GM12878 (cell line): ENCODE results near the gene RAD17. TPM values are rescaled to one million over a fixed set of nuclear protein-coding genes. Genes with fewer than 3 reads are reported as not detected.
A peak's percentile ranks its signal among the peaks of the same experiment; 100 is the strongest.

Experiments
- ATAC-seq: fragments of 200-7000 bp; cut with Tn5 transposase; 3 replicates; pipeline ENCODE4 v1.9.1; 2020; ENCODE audit warnings: mild to moderate bottlenecking, moderate library complexity
- BruUV-seq: library from RNA; stranded (reverse); fragments of 400-500 nt; replicated peaks from 2 replicates; lab custom pipeline; 2021; lab: Mats Ljungman, UMichigan
- CTCF ChIA-PET: fragments of 300-600 bp; sonication (Branson Sonifier 250); formaldehyde crosslinking; extraction: SDS; loops from one replicate; lab custom pipeline; 2021; ENCODE audit warnings: inconsistent platforms; lab: Yijun Ruan, JAX
- POLR2A ChIA-PET: fragments of 350-600 bp; formaldehyde crosslinking; extraction: SDS; loops from one replicate; lab custom pipeline; 2021; ENCODE audit warnings: inconsistent platforms; lab: Charles Lee
- RAD21 ChIA-PET: fragments of 300-600 bp; sonication (Branson Sonifier 250); formaldehyde crosslinking; loops from one replicate; lab custom pipeline; 2023; ENCODE audit warnings: antibody characterized with exemption; ENCODE audit not compliant: unreplicated experiment; lab: Charles Lee
- SMC1A ChIA-PET: fragments of 300-600 bp; sonication (Branson Sonifier 250); formaldehyde crosslinking; loops from one replicate; lab custom pipeline; 2023; ENCODE audit not compliant: unreplicated experiment, uncharacterized antibody; lab: Charles Lee
- DNase-seq: peaks from one replicate; pipeline ENCODE4 v3.0.0-alpha.2; 2011; ENCODE audit warnings: low read depth, low spot score
- FAIRE-seq: peaks from 3 replicates; lab custom pipeline; 2011; peaks lifted over from hg19 to GRCh38; lab: Jason Lieb, UNC
- H2AFZ ChIP-seq: 2 replicates; pipeline ENCODE4 v1.6.0; 2011; ENCODE audit warnings: low read depth, low read length, control low read depth; ENCODE audit not compliant: control insufficient read depth
- H3K27ac ChIP-seq: 2 replicates; pipeline ENCODE4 v1.5.1; 2011; ENCODE audit warnings: control low read depth; ENCODE audit not compliant: control insufficient read depth, insufficient read depth
- H3K27me3 ChIP-seq, 2 experiments: replicated peaks in 1 of 2; 2 replicates each; pipeline versions ENCODE4 v1.6.0 to v1.6.1; 2011; ENCODE audit warnings: low read length in 1 of 2; ENCODE audit not compliant: control insufficient read depth in 2 of 2, insufficient read depth in 2 of 2
- H3K36me3 ChIP-seq, 2 experiments: 2 replicates each; pipeline ENCODE4 v1.5.1; 2011; ENCODE audit warnings: low read length in 1 of 2; ENCODE audit not compliant: control insufficient read depth in 2 of 2, insufficient read depth in 2 of 2
- H3K4me1 ChIP-seq: 2 replicates; pipeline ENCODE4 v1.6.1; 2011; ENCODE audit warnings: mild to moderate bottlenecking, low read length, moderate library complexity, mixed read lengths; ENCODE audit not compliant: control insufficient read depth, insufficient read depth
- H3K4me2 ChIP-seq: 2 replicates; pipeline ENCODE4 v1.6.0; 2011; ENCODE audit warnings: control low read depth; ENCODE audit not compliant: control insufficient read depth, insufficient read depth
- H3K4me3 ChIP-seq: fragments of 200-600 bp; sonication (generic); 2 replicates; pipeline ENCODE4 v1.5.1; 2016
- H3K79me2 ChIP-seq: 2 replicates; pipeline ENCODE4 v1.6.0; 2011; ENCODE audit warnings: low read length; ENCODE audit not compliant: control insufficient read depth, insufficient read depth
- H3K9ac ChIP-seq: 2 replicates; pipeline ENCODE4 v1.8.0; 2011; ENCODE audit warnings: low read length, control low read depth, mixed read lengths; ENCODE audit not compliant: control insufficient read depth, insufficient read depth
- H3K9me3 ChIP-seq: replicated peaks from 3 replicates; pipeline ENCODE4 v1.5.1; 2011; ENCODE audit warnings: mild to moderate bottlenecking, low read length; ENCODE audit not compliant: control insufficient read depth, insufficient read depth
- H4K20me1 ChIP-seq: 2 replicates; pipeline ENCODE4 v1.6.0; 2011; ENCODE audit not compliant: control insufficient read depth, insufficient read depth
- ASH2L ChIP-seq: fragments of 300-600, 200-600 bp; sonication (generic); IDR thresholded peaks from 2 replicates; pipeline ENCODE4 v1.6.1; 2017; ENCODE audit warnings: low read depth, mild to moderate bottlenecking, borderline replicate concordance
- BACH1 ChIP-seq: fragments of 450-650 bp; IDR thresholded peaks from 2 replicates; pipeline ENCODE4 v1.6.1; 2017; ENCODE audit warnings: mild to moderate bottlenecking, borderline replicate concordance
- BCLAF1 ChIP-seq: fragments of 450-650 bp; IDR thresholded peaks from 2 replicates; pipeline ENCODE4 v1.6.1; 2017; ENCODE audit warnings: antibody characterized with exemption, mild to moderate bottlenecking, moderate library complexity
- BHLHE40 ChIP-seq, 2 experiments: fragments of 450-650 bp in 1 of 2; IDR thresholded peaks; 2 replicates each; pipeline ENCODE4 v1.6.1; 2011 to 2017; ENCODE audit warnings: low read depth in 2 of 2, borderline replicate concordance in 1 of 2, improper control_type of control experiment in 1 of 2, low read length in 1 of 2, mild to moderate bottlenecking in 1 of 2
- CBFB ChIP-seq: IDR thresholded peaks from 2 replicates; pipeline ENCODE4 v1.6.1; 2016; ENCODE audit warnings: antibody characterized with exemption, low read depth
- CTCF ChIP-seq, 3 experiments: IDR thresholded peaks in 2 of 3; conservative IDR thresholded peaks in 1 of 3; 2 replicates each; pipeline ENCODE4 v1.5.1; 2011; ENCODE audit warnings: low read depth in 3 of 3, low read length in 3 of 3, mild to moderate bottlenecking in 3 of 3, control low read depth in 2 of 3, moderate library complexity in 2 of 3, inconsistent platforms in 1 of 3, mixed read lengths in 1 of 3; ENCODE audit not compliant: control insufficient read depth in 2 of 3, insufficient read depth in 1 of 3; ENCODE audit errors: extremely low read depth in 1 of 3
- DPF2 ChIP-seq: fragments of 450-650 bp; IDR thresholded peaks from 2 replicates; pipeline ENCODE4 v1.6.1; 2017; ENCODE audit warnings: mild to moderate bottlenecking
- ESRRA ChIP-seq: IDR thresholded peaks from 2 replicates; pipeline ENCODE4 v1.6.1; 2012; ENCODE audit warnings: mild to moderate bottlenecking, low read length, improper control_type of control experiment
- GABPA ChIP-seq: IDR thresholded peaks from 2 replicates; pipeline ENCODE4 v1.6.1; 2014; ENCODE audit warnings: antibody characterized with exemption, low read depth, mild to moderate bottlenecking, inconsistent platforms
- KDM1A ChIP-seq: fragments of 200-600 bp; sonication (generic); IDR thresholded peaks from 2 replicates; pipeline ENCODE4 v1.6.1; 2016; ENCODE audit warnings: borderline replicate concordance
- NFYB ChIP-seq: IDR thresholded peaks from 2 replicates; pipeline ENCODE4 v1.6.1; 2011; ENCODE audit warnings: low read depth, mild to moderate bottlenecking, low read length, improper control_type of control experiment, moderate library complexity; ENCODE audit not compliant: insufficient read depth
- RB1 ChIP-seq: fragments of 450-650 bp; formaldehyde crosslinking; IDR thresholded peaks from 2 replicates; pipeline ENCODE4 v1.6.1; 2017; ENCODE audit warnings: mild to moderate bottlenecking, borderline replicate concordance
- RBBP5 ChIP-seq: fragments of 200-600 bp; sonication (generic); conservative IDR thresholded peaks from 2 replicates; pipeline ENCODE4 v1.6.1; 2016
- RFX5 ChIP-seq: IDR thresholded peaks from 2 replicates; pipeline ENCODE4 v1.6.1; 2011; ENCODE audit warnings: low read depth, low read length, improper control_type of control experiment
- SREBF1 ChIP-seq: IDR thresholded peaks from 2 replicates; pipeline ENCODE4 v1.6.1; 2012; ENCODE audit warnings: mild to moderate bottlenecking, low read length
- STAT1 ChIP-seq: fragments of 450-650 bp; conservative IDR thresholded peaks from 2 replicates; pipeline ENCODE4 v1.6.1; 2014; ENCODE audit warnings: antibody characterized with exemption, mild to moderate bottlenecking
- ZBED1 ChIP-seq: IDR thresholded peaks from 2 replicates; pipeline ENCODE4 v1.6.1; 2016; ENCODE audit warnings: borderline replicate concordance
- ZZZ3 ChIP-seq: IDR thresholded peaks from 2 replicates; pipeline ENCODE4 v1.6.1; 2011; ENCODE audit warnings: low read depth; ENCODE audit not compliant: control insufficient read depth, insufficient read length
- WGBS: methylation state at CpG from one replicate; pipeline ENCODE4 v1.1.6; 2016; ENCODE audit warnings: low lambda C conversion rate; ENCODE audit not compliant: insufficient replicate concordance, insufficient coverage; ENCODE audit errors: missing lambda C conversion rate; 5-methylcytosine and 5-hydroxymethylcytosine counted together
- in situ Hi-C: fragments of 300-500 bp; cut with MboI; formaldehyde crosslinking; loops from 9 replicates; pipeline ENCODE4 v1.14.3; 2018; ENCODE audit warnings: mixed read lengths
- intact Hi-C: fragments of 100-400 bp; cut with micrococcal nuclease; formaldehyde crosslinking; loops from one replicate; pipeline ENCODE4 v1.14.2; 2022; ENCODE audit not compliant: unreplicated experiment
- polyA plus RNA-seq, 11 experiments: library from polyadenylated mRNA; depleted of rRNA in 4 of 11; unstranded in 6 of 11; stranded (reverse) in 5 of 11; fragments of >200 nt; fragmentation: Nextera tagmentation in 4 of 11; fragmentation: Illumina TruSeq in 1 of 11; extraction: Ambion mirVana in 4 of 11; extraction: Trizol in 1 of 11; gene quantifications; 1 replicate in 1 of 11; 2 replicates in 10 of 11; pipeline versions ENCODE4 v1.2.1 to v1.2.3, GENCODE V29; 2011 to 2016; ENCODE audit warnings: inconsistent platforms in 2 of 11, missing spikeins in 2 of 11, low read depth in 1 of 11
- total RNA-seq, 4 experiments: library from RNA; depleted of rRNA in 3 of 4; stranded (reverse); fragments of >200 nt in 3 of 4; fragmentation: Illumina TruSeq in 1 of 4; extraction: Trizol in 1 of 4; gene quantifications; 2 replicates each; pipeline versions ENCODE4 v1.2.1 to v1.2.3, GENCODE V29; 2013 to 2021
- TF ChIP-seq, protein P1 (sequence below): IDR thresholded peaks from 2 replicates; pipeline ENCODE4 v1.6.1; 2011; ENCODE audit warnings: borderline replicate concordance, low read depth, mild to moderate bottlenecking, moderate library complexity, mixed read lengths, low read length; ENCODE audit not compliant: insufficient read depth; ENCODE audit errors: extremely low read length

RAD17 gene
- total and polyA plus RNA-seq, 10 of the 15 experiments (the other 5 are each of a cell fraction or from before 2014, with no cell fraction given): 23.9 to 55.4 (median 44.5) TPM

GRCh38 chr5:69414885-69415583 lies 45.4 kb downstream of the RAD17 start, which contains the start of gene MARVELD2:
Gene MARVELD2 (plus strand): TSS chr5:69415116. CDS start chr5:69419386, 4,270 bp downstream.
- Histone ChIP-seq H3K4me1 (0 out of 2 replicates have a peak, but pooled peaks cover 2% of the 10 kb centered on the region), H3K27ac (peak within 1 kb of the TSS; percentile 16), H3K27me3 (no peaks in the 10 kb centered on the region), H3K36me3 (peaks cover 0 to 10% of the 10 kb centered on the region in 2 experiments; a peak in 2 of 4 replicates), H3K9ac (peak within 1 kb of the TSS; percentile 58; the same call in 1 of the 2 replicates), H3K4me2 (peak within 1 kb of the TSS; percentile 70), H3K9me3 (no peaks in the 10 kb centered on the region), H3K79me2 (no peaks in the 10 kb centered on the region), H3K4me3 (peak within 1 kb of the TSS; percentile 75), H4K20me1 (no peaks in the 10 kb centered on the region), H2AFZ (peak within 1 kb of the TSS; percentile 71)
- in situ Hi-C loops (no loop called here), intact Hi-C loops (loop anchor here (5.0 kb wide), 1 partner anchor 77 kb away; the partner anchor contains the start of gene OCLN)
- ChIA-PET RAD21 (no interaction called here), CTCF (no interaction called here), SMC1A (no interaction called here), POLR2A (no interaction called here)
- no peak for FAIRE-seq
- WGBS: 26% methylated on average over 65 of the region's 78 CpGs
- ATAC-seq: peak; percentile 96
- BruUV-seq: no TSS peak
- no peak for DNase-seq
- TF ChIP-seq ASH2L (no peak), SREBF1 (no peak), BACH1 (no peak), DPF2 (0 out of 2 replicates have a peak, but pooled peaks have one; percentile 25), GABPA (no peak), KDM1A (no peak), RFX5 (no peak), ZBED1 (no peak), RBBP5 (no peak), CBFB (no peak), BCLAF1 (0 out of 2 replicates have a peak, but pooled peaks have one; percentile 7), CTCF (IDR thresholded peaks at IDR 0.05 in 2 of 3, conservative IDR thresholded peaks at IDR 0.05 in 1 of 3; ENCODE audit: control insufficient read depth in 2 of 3, extremely low read depth in 1 of 3, insufficient read depth in 1 of 3, low read depth in 3 of 3, low read length in 3 of 3) (peak; percentile 26 to 41 (median 36); a peak in 3 of 6 replicates), BHLHE40 (IDR thresholded peaks at IDR 0.05; ENCODE audit: borderline replicate concordance in 1 of 2, low read depth in 2 of 2, low read length in 1 of 2) (peak; percentile 36 to 76; a peak in 3 of 4 replicates), RB1 (no peak), NFYB (no peak), ZZZ3 (no peak), STAT1 (no peak), ESRRA (no peak)
- TF ChIP-seq, protein P1, sequence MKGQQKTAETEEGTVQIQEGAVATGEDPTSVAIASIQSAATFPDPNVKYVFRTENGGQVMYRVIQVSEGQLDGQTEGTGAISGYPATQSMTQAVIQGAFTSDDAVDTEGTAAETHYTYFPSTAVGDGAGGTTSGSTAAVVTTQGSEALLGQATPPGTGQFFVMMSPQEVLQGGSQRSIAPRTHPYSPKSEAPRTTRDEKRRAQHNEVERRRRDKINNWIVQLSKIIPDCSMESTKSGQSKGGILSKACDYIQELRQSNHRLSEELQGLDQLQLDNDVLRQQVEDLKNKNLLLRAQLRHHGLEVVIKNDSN: peak; percentile 84
